DMS 273 treated with DMSO at 0.1 percent for 48 hours (cell line): ENCODE results near the gene LDB2.

Experiments used
- DNase-seq: peaks from one replicate; lab custom pipeline; 2025; lab: John Stamatoyannopoulos, UW

LDB2 gene

GRCh38 chr4:16802044-16802443 is 96.4 kb downstream of the LDB2 start:
- no peak for DNase-seq

DNA sequence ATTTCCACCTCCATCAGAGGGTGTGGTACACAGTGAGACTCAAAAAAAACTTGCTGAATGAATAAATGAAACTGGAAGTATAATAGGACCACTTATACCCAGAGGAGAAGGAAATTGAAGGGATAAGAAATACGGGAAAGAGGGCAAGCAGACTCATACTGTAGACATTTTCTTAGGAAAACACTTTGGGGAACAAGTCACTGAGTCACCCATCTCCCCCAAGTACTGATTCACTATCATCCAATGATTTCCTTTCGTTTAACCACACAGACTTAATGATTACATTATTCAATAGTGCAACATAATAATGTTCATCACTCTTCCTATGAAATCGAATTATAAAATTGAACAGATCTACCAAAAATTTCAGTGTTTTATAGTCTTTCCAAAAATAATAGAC is 97.1 kb downstream of the LDB2 start:
- no peak for DNase-seq

DNA sequence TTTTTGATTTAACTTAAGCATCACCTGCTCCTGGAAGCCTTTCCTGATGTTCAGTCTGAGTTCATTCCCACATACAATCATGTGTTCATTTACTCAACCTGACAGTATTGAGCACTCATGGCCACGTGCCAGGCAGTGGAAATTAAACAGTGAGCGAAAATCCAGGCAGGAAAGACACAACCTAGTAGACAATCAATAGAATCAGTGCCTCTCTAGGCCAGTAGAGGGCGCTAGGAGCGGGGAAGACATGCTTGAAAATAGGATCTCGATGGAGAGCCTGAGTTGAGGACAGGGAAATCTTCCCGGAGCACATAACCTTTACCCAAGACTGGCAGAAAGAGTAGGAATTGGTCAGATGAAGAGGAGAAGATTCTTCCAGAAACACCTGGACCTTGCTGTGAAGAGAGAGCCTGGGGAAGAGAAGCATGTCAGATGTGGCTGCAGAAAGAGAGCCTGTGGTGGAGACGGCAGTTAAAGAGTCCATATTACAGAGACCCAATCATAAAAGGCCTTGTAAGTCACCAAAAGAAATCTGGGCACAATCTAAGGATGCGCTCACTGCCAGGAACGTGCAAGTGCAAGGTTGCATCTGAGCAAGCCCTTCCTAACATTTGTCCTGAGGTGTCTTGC is 103.5 kb downstream of the LDB2 start:
- no peak for DNase-seq

GRCh38 chr4:16791460-16791859 is 107.0 kb downstream of the LDB2 start:
- DNase-seq, result no peak

GRCh38 chr4:16790508-16790907 is 107.9 kb downstream of the LDB2 start:
- DNase-seq, result no peak

- DNase-seq, result no peak
These were observed 109.6 kb downstream of the LDB2 start for GRCh38 chr4:16788868-16789267.

GRCh38 chr4:16785793-16786527 is 112.5 kb downstream of the LDB2 start:
- DNase-seq, result no peak

- DNase-seq, result no peak
These were observed 115.3 kb downstream of the LDB2 start for GRCh38 chr4:16783119-16783518.

- no peak for DNase-seq
These were observed 119.3 kb downstream of the LDB2 start for GRCh38 chr4:16779028-16779675.

- no peak for DNase-seq
These were observed 120.7 kb downstream of the LDB2 start for GRCh38 chr4:16777726-16778125.

- no peak for DNase-seq
These were observed 122.9 kb downstream of the LDB2 start for GRCh38 chr4:16775411-16776154.

- DNase-seq, result no peak
These were observed 126.0 kb downstream of the LDB2 start for GRCh38 chr4:16772366-16772850.

GRCh38 chr4:16770710-16771285 is 127.6 kb downstream of the LDB2 start:
- no peak for DNase-seq

DNA sequence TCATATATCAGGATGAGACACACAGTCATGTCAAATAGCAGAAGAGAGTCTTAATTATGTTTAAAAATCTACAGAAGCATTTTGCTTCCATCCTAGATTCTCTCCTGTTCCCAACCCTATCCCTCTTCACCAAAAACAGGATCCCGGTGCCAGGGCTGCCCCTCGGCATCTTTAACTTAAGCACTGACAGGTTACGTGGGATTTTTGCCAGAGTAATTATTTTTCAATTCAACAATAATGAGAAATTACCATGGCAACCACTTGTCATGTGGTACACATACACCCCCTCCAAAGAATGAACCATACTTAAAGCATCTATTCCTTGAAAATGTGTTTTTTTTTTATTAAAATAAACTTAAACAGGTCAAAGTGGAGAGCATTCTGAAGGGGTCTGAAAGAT is 130.6 kb downstream of the LDB2 start:
- DNase-seq, result no peak

DNA sequence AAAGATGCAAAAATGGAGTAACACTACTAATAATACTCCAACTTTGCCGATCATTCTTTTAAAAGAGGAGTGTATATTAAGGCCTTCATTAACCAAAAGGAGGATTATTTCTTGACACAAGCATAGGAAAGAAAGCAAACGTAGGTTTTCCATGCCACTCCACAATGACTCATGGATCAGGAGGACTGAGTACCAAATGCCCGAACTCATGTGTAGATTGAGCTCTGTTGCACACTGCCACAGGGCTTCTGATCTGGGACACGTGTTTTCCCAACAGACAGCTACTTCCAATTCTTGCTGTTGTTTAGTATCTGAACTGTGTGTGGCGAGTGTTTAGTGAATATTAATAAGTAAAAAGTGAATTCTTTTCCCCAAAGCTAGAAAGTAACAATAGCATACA is 131.2 kb downstream of the LDB2 start:
- DNase-seq, result no peak

- DNase-seq, result no peak
These were observed 132.9 kb downstream of the LDB2 start for GRCh38 chr4:16765546-16765945.

- DNase-seq, result no peak
These were observed 133.8 kb downstream of the LDB2 start for GRCh38 chr4:16764622-16765021.

- no peak for DNase-seq
These were observed 137.7 kb downstream of the LDB2 start for GRCh38 chr4:16760617-16761363.

DNA sequence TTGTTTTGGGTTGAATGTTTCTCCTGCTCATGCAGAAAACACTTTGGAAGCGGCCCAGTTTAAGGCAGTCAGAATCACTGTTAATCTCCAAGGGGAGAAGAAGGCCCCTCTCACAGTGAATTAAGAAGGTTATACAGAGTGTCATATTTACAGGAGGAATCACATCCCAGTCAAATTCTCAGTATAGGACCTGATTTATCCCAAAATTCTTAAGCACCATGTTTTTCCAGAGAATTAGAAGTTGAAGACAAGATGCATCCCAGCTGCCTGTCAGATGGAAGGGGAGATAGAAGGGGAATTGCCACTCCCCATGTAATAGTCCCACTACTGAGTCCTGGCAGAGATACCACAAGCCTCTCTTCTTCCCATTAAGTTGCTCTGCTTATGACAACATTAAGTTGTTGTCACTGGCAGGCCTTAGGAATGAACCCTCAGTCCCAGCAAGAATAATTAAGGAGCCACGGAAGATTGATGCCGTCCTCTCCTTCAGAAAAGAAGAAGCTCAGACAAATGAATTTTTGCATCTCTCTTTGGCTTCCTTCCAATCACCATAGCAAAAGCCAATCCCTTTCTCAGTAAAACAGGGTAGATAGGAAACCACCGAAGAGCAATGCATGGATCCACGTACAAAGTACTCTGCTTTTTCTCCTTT is 138.4 kb downstream of the LDB2 start:
- DNase-seq, result no peak

DNA sequence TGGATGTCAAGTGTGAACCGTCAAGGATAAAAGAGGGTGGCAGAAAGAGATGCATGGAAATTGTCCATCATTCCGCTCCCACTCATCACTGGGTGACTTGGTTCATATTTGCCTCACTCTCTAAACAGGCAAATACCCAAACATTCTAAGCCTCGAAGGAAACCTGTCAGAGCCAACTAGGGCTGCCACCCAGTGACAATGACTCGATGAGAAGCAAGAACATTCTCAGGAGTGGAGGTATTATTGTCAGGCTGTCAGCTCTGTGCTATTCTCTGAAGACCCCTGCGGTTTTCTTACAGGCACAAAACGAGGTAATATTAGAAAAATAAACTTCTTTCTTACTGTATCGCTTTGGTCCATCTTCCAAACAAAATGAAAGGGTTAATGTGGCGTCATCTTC is 139.6 kb downstream of the LDB2 start:
- DNase-seq, result no peak

DNA sequence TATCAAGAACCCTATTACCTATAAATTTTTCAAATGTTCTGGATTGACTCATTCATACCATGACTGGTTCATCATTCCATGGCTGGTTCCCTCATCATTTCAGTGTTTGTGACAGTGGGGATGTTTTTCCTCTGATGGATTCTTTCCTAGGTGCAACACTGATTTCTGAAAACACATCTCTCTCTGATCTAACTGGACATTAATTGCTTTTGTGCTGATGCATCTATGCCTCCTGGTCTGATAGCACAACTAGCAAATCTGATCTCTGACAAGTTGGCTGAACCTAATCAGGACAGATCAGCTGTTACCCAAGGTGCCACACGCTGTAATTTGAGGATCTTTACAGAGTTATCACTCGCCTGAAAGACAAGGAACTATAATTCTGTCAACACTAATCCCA is 140.2 kb downstream of the LDB2 start:
- no peak for DNase-seq
